GM21723 (cell line): ENCODE results near the gene CRYZ.
A peak's percentile ranks its signal among the peaks of the same experiment; 100 is the strongest.
"Not testable (repeated sequence)": the region's sequence is repeated elsewhere in the genome, so short reads cannot be mapped to it uniquely, and the experiment has no call there.

Experiments
- ATAC-seq: cut with Tn5 transposase; IDR thresholded peaks from one replicate; pipeline ENCODE4 v1.9.1; 2021; ENCODE audit warnings: mild to moderate bottlenecking, moderate library complexity; ENCODE audit not compliant: unreplicated experiment

The CRYZ gene, protein sequence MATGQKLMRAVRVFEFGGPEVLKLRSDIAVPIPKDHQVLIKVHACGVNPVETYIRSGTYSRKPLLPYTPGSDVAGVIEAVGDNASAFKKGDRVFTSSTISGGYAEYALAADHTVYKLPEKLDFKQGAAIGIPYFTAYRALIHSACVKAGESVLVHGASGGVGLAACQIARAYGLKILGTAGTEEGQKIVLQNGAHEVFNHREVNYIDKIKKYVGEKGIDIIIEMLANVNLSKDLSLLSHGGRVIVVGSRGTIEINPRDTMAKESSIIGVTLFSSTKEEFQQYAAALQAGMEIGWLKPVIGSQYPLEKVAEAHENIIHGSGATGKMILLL

DNA sequence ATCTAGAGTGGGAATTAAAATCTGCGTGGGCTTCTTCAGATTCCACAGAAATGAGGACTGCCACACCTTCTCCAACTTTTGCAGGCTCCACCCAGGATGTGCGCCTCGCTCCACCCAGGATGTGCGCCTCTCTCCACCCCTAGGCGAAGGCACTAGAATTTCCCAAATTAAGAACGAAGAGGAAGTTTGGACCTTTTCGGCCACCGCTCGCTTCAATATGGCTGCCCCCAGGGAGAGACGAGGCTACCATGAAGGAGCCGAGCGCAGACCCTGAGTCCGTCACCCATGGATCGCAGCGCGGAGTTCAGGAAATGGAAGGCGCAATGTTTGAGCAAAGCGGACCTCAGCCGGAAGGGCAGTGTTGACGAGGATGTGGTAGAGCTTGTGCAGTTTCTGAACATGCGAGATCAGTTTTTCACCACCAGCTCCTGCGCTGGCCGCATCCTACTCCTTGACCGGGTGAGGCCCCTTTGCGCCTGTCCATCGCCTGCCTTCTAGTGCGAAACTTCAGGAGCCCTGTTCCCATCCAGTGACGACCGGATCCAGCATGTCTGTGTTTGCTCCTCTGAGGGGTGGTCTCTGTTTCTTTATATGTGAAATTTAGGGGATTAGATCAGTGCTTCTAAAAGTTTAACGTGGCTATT is at the start of gene CRYZ, which contains the start of gene TYW3:
Gene CRYZ (minus strand): TSS at position 91 of the 644 bp plus-strand sequence. CDS start 8,229 bp downstream, outside the sequence.
Gene TYW3 (plus strand): TSS at position 193 of the 644 bp plus-strand sequence. CDS start 93 bp downstream, at position 286.
- peak; percentile 74 for ATAC-seq

DNA sequence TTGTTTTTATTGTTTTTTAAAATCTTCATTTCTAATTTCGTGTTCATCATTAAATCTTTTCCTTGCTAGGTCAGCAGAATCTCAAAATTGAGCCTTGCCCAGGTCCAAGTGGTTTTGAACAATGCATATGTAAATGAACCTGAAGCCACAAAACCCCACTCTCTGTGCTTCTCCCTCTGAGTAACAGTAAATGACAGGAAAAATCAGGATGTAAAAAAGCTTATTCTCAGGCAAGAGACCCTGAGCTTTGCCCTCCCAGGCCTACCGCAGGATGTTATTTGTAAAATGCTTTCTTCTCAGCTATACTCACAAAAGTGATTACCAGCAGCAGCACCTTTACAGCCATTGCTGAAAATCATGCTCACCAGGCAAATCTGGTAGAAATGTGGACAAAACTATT is 47.7 kb upstream of the CRYZ start:
- no peak for ATAC-seq

DNA sequence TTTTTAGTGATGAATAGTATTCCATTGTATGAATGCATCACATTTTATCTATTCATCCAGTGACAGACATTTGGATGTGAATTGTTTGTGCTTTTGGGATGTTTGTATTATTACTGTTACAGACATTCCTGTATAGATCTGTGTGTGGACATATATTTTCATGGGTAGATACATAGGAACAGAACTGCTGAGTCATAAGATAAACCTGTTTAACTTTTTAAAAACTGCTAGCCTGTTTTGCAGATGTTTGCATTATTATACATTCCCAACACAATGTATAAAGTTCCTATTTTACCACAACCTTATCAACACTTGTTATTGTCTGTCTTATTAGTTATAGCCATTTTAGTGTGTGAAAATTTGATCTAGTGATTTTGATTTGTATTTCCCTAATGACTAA is 46.9 kb upstream of the CRYZ start:
- ATAC-seq, result no peak

DNA sequence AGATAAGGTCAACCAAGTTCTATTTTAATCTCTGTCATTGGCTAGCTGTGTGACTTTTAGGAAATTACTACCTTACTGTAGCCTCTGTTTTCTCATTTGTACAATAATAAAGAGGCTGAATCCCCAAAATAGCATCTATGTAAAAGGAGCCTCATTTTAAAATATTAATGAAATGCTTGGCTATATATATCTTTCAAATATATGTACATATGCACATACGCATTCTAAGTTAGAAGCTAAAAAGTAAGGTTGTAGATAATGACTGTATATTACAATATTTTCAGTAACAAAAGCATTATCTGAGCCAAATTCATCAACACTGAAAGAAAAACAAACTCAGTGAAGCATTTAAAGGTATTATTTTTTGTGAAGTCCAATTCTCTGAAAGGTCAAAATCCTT is 44.7 kb upstream of the CRYZ start:
- no peak for ATAC-seq

DNA sequence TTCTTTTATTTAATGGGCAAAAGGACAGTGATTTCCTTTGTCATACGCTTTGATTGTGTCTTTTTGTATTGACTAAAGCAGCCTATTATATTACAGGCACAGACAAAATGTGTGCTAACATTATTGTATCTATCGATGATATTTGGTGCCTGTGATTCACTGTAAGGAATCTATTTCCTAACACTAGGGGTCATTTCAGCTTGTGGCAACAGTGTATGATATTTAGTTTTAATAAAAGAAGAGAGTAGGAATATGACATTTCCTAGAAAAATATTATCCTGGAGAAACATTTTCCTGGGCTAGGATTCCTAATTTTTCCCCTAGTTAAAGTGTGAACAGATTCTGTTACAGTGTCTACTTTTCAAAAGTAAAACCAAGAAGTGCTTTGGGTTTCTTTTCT is 42.9 kb upstream of the CRYZ start:
- ATAC-seq, result no peak

DNA sequence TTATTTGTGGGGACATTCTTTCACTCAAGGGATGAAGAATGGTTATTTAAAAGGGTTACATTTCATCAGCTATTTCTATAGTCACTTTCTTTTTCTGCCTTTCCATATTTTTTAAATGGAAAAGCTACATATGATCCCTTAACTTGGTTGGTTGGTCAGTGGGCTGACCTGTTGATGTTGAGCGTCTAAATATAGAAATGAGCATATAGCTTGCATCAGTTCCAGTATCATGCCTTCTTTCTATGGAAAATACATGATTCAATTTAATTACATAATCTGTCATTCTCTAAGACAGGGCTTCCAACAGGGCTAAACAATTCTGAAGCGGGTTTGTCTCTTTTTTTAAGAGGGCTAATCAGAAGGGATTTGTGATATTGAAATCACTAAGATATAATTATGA is 40.7 kb upstream of the CRYZ start:
- ATAC-seq, result no peak

DNA sequence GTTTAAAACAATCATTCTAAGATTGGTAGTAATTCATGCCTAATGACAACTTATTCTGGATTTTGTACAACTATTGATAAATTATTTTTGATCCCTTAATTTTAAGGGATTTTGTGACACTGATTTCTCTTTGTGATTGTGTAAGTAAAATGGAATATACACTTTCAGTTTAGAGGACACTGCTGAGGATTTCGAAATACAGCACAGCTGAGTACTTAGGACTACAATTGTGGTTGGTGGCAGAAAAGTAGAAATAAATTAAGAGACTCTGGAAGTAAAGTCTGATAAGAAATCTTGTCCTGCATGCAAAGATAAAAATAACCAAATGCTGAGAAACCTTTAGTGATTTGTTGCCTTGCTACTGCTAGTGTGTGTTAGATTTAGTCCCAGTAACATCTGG is 40.1 kb upstream of the CRYZ start:
- ATAC-seq, result no peak

DNA sequence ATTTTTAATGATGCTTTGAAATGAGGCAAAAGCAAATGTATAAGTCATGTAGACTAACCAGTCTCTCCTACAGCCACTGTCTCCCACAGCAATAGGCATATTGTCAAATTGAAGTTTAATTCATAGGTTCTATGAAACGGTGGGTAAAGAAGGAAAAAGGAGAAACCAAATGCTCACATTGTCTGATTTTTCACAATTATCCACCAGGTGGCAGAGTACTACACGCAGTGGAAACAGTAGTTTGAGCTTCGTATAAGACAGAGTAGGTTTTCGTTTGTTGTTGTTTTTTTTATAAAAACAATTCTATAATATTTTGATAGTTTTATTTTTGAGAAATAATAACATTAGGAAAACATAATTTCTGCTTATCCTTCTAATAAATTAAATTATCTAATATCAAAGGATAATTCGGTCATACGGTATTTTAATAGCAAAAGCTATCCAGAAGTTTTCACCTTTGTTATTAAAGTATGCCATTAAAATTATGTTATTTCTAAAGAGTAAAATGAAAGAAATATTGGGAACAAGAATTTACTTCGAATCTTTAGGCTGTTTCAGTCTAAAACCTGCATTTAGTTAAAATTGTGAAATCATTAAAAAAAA is 39.2 kb upstream of the CRYZ start:
- peak; percentile 77 for ATAC-seq

DNA sequence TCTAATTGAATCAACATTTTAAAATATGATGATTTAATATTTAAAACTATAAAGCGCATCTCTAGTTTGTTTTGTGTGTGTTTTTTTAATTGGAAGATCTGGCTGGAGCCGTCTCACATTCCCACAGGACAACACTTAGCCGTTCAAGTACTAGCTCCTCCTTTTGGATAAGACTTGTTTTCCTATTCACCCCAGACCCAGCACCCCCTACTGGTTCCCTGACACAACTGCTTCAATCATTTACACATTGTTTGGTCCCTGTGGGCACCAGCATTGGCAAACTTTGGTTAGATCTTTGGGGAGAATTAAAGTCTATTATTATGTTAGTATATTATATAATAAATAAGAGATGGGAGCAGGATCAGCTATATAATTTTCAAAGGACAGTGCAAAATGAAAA is 34.6 kb upstream of the CRYZ start:
- no peak for ATAC-seq

DNA sequence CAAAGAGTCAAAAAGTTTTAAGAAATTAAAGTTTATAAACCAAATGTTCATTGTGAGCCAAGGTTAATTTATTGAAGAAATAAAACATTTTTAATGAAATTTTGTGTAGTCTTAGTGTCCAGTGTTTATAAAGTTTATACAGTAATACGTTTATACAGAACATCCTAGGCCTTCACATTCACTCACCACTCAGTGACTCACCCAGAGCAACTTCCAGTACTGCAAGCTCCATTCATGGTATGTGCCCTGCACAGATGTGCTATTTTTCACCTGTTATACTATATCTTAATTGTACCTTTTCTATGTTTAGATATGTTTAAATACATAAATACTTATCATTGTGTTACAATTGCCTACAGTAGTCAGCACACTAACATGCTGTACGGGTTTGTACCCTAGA is 33.7 kb upstream of the CRYZ start:
- ATAC-seq, result no peak

DNA sequence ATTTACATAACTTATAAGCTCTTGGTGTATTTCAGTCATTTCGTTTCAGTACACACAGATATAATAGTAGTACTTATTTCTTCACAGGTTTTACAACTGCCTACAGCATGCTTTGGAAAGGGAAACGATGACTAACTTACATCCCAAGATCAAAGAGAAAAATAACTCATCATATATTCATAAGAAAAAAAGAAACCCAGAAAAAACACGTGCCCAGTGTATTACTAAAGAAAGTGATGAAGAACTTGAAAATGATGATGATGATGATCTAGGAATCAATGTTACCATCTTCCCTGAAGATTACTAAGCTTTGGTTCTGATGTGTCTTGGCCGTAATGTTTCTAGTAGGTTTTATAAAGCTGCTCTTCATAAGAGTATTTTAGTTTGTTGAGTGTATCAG is 31.0 kb upstream of the CRYZ start:
- ATAC-seq, result no peak

DNA sequence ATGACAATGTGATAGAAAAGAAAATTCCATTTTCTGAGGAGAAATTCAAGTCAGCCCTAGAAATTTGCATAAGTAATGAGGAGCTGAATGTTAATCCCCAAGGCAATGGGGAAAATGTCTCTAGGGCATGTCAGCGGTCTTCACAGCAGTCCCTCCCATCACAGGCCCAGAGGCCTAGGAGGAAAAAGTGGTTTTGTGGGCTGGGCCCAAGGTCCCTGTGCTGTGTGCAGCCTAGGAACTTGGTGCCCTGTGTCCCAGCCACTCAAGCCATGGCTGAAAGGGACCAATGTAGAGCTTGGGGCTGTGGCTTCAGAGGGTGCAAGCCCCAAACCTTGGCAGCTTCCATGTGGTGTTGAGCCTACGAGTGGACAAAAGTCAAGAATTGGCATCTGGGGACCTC is 23.8 kb upstream of the CRYZ start:
- not testable (repeated sequence) for ATAC-seq

DNA sequence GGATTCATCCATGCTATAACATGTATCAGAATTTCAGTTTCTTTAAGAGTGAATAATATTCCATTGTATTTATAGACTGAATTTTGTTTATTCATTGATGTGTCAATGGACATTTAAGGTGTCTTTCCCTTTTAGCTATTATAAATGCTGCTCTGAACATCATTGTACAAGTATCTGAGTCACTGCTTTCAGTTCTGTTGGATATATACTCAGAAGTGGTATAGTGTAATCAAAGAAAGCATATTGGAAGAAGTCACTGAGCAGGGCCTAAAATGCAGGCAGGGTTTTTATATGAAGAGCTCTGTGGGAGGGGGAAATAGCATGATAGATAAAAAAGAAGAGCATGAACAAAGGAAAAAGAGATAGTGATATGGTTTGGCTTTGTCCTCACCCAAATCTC is 22.6 kb upstream of the CRYZ start:
- ATAC-seq, result no peak

DNA sequence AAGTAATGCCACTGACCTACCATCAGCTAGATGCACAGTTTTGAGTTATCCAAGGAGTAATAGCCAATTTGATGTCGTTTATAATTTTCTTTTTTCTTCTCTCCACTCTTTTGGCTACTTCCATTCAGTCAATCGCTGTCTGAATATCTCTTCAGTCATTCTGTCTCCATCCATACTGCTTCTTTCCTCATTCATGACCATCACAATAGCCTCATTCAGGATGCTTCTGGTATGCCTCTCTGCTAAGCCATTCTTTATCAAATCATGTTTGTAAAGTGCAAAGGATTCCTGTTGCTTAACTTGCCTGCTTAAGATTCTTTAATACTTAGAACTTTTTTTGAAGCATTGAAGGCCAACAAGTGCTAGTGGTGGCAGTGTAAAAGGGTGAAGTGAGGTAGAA is 20.3 kb upstream of the CRYZ start:
- ATAC-seq, result no peak

DNA sequence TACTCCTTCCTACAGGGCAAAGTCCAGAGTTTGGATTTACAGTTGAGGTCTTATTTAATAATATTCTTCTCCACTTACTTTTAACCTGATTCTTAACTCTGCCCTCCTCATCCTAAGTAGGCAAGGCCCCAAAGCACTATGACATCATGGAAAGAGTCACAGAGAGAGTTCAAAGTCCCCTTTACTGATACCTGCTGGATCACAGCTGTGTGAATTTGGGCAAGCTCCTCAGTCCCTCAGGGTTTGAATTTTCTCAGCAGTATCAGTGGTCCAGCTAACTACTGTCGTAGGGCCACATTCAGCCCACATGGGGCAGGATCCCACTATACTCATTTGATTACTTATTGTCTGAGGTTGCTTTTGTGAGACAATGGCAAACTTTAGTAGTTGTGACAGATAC is 16.1 kb upstream of the CRYZ start:
- no peak for ATAC-seq

DNA sequence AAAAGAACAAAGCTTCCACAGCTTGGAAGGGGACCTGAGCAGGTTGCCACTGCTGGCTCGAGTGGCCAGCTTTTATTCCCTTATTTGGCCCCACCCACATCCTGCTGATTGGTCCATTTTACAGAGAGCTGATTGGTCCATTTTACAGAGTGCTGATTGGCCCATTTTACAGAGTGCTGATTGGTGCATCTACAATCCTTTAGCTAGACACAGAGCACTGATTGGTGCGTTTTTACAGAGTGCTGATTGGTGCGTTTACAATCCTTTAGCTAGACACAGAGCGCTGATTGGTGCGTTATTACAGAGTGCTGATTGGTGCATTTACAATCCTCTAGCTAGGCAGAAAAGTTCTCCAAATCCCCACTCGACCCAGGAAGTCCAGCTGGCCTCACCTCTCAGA is 12.4 kb upstream of the CRYZ start:
- ATAC-seq, result not testable (repeated sequence)

DNA sequence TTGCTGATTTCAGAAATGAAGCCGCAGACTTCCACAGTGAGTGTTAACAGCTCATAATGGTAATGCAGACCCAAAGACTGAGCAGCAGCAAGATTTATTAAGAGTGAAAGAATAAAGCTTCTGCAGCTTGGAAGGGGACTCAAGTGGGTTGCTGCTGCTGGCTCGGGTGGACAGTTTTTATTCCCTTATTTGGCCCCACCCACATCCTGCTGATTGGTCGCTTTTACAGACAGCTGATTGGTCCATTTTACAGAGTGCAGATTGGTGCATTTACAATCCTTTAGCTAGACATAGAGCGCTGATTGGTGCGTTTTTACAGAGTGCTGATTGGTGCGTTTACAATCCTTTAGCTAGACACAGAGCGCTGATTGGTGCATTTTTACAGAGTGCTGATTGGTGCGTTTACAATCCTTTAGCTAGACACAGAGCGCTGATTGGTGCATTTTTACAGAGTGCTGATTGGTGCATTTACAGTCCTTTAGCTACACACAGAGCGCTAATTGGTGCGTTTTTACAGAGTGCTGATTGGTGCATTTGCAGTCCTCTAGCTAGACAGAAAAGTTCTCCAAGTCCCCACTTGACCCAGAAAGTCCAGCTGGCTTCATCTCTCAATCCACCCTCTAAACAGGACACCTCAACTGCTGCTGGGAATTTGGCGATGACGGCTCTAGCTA is 7.6 kb upstream of the CRYZ start:
- ATAC-seq, result not testable (repeated sequence)

DNA sequence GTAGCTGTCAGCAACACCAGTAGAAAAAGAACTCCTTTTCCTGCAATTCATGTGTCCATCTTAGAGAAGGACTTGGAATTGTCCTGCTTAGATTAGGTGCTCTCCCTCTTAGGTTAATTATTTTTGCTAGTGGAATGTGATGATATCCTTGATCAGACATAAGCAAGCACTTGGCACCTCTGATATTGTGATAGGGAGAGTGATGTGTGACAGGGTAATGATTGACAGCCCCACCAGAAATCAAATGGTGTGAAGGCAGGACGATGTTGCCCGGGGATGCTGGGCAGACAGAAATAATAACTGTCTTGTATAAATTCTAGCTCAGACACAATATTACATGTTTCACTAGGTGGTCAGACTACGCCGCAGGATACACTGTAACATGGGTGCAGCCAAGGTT is 4.5 kb upstream of the CRYZ start:
- ATAC-seq, result no peak

DNA sequence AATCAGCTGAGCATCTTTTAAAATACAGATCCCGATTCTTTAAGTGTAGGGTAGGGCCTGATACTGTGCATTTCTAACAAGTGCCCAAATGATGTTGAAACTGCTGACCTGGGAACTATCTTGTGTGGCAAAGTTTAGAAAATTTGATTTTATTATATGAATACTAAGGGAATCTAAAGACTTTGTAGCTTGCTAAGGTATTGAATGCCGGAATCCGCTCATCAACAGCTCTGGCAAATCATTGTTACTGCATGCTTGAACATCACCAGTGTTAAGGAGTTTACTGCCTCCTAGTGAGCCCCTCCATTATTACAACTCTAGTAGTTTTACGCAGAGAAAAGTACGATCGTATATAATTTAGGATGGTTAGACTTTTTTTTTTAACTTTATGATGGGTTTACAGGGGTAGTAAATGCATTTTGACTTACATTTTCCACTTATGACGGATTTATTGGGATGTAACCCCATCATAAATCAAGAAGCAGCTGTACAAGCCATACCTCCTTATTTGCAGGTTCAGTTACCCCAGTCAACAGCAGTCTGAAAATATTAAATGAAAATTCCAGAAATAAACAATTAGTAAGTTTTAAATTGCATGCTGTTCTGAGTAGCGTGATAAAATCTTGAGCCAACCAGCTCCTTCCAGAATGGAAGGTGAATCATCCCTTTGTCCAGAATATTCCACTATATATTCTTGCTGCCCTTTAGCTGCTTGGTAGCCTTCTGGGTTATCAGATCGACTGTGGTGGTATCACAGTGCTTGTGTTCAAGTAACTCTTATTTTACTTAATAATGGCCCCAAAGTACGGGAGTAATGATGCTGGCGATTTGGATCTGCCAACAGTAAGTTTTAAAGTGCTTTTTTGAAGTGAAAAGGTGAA is 994 bp upstream of the CRYZ start:
- peak; percentile 59 for ATAC-seq

DNA sequence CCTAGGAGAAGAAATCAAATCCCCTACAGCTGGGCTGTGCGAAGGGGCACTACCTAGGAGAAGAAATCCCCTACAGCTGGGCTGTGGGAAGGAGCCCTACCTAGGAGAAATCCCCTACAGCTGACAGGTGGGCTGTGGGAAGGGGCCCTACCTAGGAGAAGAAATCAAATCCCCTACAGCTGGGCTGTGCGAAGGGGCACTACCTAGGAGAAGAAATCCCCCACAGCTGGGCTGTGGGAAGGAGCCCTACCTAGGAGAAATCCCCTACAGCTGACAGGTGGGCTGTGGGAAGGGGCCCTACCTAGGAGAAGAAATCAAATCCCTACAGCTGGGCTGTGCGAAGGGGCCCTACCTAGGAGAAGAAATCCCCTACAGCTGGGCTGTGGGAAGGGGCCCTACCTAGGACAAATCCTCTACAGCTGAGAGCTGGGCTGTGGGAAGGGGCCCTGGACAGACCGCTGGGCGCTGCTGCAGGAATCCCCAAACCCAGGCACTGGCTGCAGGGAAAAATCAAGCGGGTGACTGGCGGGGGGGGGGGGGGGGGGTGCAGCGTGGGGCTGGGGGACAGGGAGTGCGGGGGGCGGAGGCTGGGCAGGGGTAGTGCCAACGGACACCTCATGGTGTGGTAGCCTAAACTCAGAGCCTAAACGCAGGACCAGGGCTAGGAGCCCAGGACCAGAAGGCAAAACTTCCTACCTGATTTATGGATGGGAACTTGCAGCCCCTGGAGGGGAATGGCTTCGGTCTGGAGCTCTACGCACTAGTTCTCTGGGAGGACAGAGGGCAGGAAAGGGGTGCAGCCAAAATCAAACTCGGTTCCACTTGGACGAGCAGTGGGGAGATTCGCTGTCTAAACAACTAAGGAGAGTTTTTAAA is 541 bp downstream of the CRYZ start:
- peak; percentile 19 for ATAC-seq
